ENCODE results near the gene CNTN5.

CNTN5 gene

DNA sequence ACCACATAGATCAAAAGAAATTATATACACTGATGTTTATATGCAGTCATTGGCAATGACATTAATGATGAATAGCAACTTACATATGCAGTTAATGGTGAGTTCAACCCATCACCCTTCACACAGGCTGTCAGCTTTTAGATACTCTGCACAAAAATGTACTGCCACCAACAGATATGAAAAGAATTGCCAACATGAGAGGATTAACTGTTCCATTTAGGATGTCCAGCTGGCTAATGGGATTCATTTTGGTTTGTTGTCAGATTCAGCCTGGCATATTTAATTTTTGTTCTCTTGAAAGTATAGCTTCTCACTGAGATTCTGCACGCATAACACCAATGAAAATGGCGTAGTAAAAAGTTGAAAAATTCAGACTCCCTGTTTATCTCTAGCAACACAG is 1112.4 kb downstream of the CNTN5 start:
- no peak for DNase-seq

GRCh38 chr11:100141201-100141600 is 1120.5 kb downstream of the CNTN5 start:
- DNase-seq: no peak

DNA sequence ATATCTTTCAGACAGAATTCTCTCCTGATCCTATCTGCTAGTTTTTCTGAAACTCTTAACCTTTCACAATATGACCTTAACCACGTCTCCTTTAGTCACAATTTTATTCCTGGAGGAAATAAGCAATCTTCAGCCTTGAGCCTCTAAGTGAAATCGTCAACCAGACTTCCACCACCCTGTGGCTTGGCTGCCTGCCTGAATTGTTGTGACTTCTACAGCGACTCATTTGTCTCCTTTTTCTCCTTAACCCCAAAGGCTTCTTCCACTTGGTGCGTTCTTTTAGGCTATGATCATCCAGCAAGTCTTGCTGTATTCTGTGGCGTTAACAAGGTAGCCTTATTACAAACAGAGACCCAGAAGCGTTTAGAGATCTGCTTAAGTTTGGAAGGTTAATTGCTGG is 1131.2 kb downstream of the CNTN5 start:
- no peak for DNase-seq

DNA sequence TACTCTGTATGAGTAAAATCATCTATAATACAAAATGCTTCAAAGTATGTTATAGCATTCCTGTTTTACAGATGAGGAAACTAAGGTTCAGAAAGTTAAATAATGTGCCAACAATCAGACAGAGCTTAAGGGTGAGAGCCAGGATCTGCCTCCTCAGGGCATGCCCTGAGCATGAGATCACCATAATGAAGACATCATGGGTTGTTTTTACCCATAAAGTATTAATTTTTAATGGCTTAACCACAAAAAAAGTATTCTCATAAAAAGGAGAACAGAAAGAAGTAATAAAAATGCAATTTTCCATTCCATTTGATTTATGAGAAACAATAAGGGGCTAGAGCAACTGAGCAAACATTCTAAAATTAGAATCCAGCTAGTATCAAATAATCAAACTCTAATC is 1132.0 kb downstream of the CNTN5 start:
- DNase-seq: no peak

DNA sequence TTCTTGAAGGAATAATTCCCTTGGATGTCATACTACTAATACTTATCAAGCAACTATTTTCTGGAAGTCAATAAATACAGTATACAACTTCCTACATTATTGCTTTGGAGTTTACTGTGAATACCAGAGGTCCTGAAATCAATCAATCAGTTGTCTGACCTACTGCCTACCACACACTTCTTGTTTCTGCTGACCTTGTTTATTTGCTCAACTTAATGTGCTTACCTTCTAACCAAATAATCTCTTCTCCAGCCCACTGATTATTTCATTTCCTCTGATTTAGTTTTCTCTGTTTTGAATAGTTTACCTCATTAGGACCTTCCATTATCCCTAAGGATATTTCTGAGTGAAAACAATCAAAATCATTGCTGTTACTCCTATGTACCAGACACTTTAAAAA is 1142.7 kb downstream of the CNTN5 start:
- DNase-seq: no peak

- DNase-seq: no peak
These were observed 1154.1 kb downstream of the CNTN5 start for GRCh38 chr11:100174881-100175280.

GRCh38 chr11:100176456-100176855 is 1155.7 kb downstream of the CNTN5 start:
- no peak for DNase-seq

DNA sequence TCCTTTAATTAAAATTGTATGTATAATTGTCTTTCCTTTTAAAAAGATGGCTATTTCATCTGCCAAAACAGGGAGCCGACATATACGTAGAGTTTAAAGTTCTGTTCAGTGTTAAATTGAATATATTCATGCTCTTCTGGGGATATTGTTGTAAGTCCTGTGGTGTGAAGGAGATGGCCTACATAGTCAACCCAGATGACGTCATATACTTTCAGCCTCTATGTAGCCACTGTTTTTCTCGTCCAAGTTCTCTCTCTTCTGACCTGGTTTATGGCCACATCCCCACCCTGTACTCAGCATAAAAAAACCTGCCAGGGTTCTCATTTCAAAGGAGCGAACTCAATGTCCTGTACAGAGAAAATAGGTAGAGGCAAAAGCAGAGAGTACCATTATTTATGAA is 1156.9 kb downstream of the CNTN5 start:
- no peak for DNase-seq

DNA sequence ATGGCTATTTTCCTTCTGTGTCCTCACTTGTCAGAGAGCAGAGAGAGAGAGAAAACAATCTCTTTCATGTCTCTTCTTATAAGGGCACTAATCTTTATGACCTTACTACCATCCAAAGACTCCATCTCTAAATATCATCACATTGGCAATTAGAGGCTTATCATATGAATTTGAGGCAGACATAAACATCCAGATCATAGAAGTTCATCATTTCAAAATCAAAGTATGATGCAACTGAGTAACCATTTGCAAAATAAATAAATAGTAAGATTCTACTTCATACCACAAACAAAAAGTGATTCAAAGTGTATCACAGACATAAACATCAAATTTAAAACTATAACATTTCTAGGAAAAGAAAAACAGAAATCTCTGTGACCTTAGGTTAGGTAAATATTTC is 1161.6 kb downstream of the CNTN5 start:
- no peak for DNase-seq

GRCh38 chr11:100182927-100183326 is 1162.2 kb downstream of the CNTN5 start:
- DNase-seq: no peak

DNA sequence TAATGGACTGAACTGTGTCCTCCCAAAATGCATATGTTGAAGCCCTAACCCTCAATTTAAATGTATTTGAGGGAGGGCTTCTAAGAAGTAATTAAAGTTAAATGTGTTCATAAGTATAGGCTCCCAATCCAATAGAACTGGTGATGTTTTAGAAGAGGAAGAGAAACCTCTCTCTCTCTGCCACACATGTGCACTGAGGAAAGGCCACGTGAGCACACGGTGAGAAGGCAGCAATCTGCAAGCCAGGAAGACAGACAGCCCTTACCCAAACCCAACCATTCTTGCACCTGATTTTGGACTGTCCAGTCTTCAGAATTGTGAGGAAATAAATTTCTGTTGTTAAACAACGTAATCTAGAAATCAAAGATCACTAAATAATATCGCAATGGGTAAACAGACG is 1164.8 kb downstream of the CNTN5 start:
- DNase-seq: no peak

DNA sequence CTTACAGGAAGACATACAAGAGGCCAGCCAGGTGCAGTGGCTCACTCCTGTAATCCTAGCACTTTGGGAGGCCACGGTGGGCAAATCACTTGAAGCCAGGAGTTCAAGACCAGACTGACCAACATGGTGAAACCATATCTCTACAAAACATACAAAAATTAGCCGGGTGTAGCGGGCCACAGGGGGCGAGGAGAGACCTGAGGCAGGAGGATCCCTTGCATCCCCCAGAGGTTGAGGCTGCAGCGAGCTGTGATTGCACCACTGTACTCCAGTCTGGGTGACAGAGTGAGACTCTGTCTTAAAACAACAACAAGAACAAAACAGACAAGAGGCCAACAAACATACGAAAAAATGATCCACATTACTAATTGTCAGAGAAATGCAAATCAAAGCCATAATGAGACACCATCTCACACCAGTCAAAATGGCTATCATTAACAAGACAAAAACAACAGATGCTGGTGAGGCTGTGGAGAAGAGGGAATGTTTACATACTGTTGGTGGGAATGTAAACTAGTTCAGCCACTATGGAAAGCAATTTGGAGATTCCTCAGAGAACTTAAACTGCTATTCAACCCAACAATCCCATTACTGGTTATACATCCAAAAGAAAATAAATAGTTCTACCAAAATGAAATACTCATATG is 1167.5 kb downstream of the CNTN5 start:
- DNase-seq: no peak

DNA sequence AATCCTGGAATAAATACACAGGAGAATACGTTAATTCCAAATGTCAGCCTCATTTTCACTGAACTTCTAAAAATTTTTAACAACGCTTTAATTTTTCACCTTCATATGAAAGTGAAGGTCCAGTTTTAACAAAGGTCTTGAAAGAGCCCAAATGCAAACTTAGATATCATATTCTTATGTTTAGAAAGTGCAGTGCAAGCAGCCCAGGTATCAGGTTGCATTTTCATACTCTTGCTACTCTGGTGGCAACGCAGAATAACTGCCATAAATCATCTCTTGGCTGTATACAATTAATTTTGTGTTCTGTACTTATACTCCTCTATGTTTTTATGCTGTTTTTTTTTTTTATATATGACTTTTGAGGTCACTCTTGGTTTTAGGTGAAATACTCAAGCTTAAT is 1169.6 kb downstream of the CNTN5 start:
- DNase-seq: no peak

GRCh38 chr11:100192181-100192580 is 1171.4 kb downstream of the CNTN5 start:
- no peak for DNase-seq

DNA sequence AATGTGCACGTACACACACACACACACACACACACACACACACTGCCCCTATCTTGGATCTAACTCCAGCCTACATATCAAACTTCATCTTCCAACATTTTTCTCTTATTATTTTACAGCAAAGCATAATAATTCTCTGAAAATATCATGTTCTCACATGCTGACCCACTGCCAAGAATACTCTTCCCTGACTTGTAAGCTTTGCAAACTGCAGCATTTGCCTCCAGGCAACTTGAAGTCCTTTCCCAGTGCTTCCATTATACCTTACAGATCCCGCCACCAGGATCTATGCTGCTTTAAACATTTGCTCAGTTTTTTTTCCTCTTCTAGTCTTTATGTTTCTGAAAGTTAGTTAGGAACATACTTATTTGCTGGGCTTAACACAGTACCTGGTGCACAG is 1183.0 kb downstream of the CNTN5 start:
- DNase-seq: no peak

DNA sequence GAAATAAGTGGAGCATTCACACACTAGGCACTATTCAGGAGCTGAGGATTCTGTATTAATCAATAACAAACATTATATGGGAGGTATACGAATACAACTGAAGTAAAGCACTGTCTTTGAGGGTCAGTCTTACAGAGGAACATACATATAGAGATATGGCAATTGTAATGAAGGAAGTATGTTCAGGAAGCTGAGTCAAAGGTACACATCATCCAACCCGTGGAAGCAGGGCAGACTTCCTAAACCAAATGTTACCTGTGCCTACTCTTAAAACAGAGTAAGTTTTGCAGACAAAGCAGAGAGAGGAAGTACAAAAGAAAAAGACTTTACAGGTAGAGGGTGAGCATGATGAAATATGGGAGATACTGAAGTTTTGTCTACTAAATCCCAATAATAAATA is 1185.2 kb downstream of the CNTN5 start:
- DNase-seq: no peak

- no peak for DNase-seq
These were observed 1187.5 kb downstream of the CNTN5 start for GRCh38 chr11:100208207-100208606.

DNA sequence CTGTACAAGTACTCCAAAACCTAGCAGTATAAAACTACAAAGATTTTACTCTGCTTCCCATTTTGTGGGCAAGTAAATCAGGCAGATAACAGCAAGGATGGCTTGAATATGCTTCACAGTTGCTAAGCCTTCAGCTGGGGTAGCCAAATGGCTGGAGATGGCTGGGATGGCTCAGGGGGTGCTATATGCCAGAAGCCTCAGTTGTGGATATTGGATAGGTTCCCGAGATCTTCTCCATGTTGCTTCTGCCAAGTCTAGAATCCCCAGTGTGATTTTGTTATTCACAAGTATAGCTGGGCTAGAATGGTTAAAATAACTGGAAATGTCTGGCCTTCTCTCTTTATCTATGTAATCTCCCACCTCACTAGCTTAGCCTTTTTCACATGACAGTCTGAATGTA is 1194.0 kb downstream of the CNTN5 start:
- no peak for DNase-seq

DNA sequence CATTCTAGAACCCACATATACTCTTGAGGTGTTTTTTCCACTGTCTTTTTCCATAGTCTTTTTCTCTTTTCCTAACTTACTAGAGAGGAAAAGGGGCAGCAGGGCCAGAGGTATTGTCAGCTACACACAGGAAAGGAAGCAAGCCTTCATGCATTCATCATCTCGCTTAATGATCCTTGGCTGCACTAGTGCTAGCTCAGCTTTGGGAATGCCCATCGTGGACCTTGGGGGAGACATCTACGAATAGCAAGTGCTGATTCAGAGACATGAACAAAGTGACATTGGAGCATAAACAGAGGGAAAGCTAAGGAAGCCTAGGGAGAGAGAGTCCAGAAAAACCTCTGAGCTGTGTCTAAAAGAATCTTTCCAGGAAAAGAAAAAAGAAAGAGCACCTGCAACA is 1200.1 kb downstream of the CNTN5 start:
- DNase-seq: no peak

DNA sequence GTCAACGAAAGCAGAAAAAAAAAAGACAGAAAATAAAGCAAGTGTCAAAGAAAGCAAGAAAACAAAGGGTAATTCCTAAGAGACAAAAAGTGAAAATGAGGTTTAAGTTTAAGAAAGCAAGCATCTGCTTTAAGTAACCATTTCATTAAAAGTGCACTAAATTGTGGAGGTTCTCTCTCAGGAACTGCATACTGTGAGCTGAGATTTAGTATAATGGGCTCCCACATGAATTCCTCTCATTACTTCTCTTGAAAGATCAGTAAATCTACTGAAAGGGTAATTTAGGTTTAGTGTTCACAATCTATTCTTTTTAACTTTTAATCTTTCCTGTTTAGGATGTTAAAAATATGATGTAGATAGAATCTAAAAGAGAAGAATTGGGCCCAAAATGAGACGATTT is 1201.0 kb downstream of the CNTN5 start:
- no peak for DNase-seq

- DNase-seq: no peak
These were observed 1203.8 kb downstream of the CNTN5 start for GRCh38 chr11:100224541-100225034.

DNA sequence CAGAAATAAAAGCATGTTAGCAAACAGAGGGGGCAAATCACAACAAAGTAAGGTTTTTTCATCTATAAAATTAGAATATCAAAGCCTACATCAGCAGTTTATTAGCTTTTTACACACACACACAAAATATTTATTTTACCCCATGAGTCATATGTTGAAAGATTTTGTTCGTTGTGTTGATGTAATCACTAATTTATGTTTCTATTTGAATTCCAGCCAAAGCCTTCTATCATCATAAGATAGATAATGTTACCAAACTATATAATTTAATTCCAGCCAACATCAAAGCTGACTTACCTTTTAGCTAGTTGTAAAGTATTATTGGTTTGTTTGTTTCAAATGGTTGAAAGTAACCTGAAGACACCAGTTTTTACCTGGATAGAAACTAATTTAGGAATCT is 1208.3 kb downstream of the CNTN5 start:
- DNase-seq: no peak

DNA sequence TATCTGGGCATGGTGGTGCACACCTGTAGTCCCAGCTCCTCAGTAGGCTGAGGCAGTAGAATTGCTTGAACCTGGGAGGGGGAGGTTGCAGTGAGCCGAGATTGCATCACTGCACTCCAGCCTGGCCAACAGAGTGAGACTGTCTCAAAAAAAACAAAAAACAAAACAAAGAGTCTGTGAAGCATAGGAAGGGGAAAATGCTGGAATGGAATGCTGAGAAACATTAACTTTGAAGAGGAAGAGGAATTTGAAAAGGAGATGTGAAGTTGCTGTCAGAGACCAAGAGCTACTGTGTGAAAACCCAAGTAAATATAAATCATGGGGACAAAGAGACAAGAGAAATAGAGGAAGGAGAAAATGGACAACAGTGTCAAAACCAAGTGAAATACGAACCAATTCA is 1211.3 kb downstream of the CNTN5 start:
- no peak for DNase-seq

- no peak for DNase-seq
These were observed 1214.3 kb downstream of the CNTN5 start for GRCh38 chr11:100235085-100235484.

DNA sequence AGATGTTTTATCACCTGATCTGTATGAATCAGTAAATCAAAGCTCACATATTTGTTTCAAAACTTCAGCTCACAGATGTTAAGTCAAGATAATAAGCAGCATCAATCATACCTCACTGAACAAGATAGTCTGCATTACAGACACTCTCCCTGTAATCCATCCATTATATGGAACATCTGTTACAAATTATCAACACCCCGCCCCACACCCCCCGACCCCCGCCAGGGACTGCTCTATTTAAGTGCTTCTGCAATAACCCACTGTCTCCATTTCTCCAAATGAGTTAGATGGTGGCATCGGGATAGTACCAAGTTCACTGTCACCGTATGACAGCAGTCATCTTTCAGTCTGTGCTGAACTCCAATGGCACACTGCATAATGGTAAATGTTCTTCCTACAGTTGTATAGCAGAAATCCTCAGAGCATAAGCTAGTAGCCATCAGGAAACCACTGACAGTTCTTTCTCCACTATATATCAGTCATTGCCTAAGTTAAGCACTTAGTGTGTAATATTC is 1219.3 kb downstream of the CNTN5 start:
- no peak for DNase-seq

All from CD4-positive, alpha-beta T cell treated with Interferon alpha-2 for 1 hour (primary cell).